Fibroblast of pulmonary artery (primary cell): ENCODE results near the gene UGT2B11.
"Not testable (repeated sequence)": the region's sequence is repeated elsewhere in the genome, so short reads cannot be mapped to it uniquely, and the experiment has no call there.

Experiments used
- DNase-seq: peaks from one replicate; pipeline ENCODE4 v3.0.0-alpha.2; 2010; ENCODE audit warnings: low read depth
- H3K4me3 ChIP-seq: replicated peaks from 2 replicates; pipeline ENCODE4 v1.5.1; 2011; ENCODE audit warnings: low read depth, mild to moderate bottlenecking, control low read depth, low read length, moderate library complexity
- CTCF ChIP-seq: IDR thresholded peaks from 2 replicates; pipeline ENCODE4 v1.5.1; 2011; ENCODE audit warnings: mild to moderate bottlenecking, control low read depth, low read length, inconsistent platforms; ENCODE audit errors: missing control alignments

Gene UGT2B11

GRCh38 chr4:69214716-69215115 lies at the start of gene UGT2B11:
UGT2B11 (minus strand) TSS chr4:69214748; CDS start chr4:69214722, 26 bp downstream.
- TF ChIP-seq CTCF = no peak
- DNase-seq = no peak
- H3K4me3 ChIP-seq = no peak within 1 kb of the TSS

DNA sequence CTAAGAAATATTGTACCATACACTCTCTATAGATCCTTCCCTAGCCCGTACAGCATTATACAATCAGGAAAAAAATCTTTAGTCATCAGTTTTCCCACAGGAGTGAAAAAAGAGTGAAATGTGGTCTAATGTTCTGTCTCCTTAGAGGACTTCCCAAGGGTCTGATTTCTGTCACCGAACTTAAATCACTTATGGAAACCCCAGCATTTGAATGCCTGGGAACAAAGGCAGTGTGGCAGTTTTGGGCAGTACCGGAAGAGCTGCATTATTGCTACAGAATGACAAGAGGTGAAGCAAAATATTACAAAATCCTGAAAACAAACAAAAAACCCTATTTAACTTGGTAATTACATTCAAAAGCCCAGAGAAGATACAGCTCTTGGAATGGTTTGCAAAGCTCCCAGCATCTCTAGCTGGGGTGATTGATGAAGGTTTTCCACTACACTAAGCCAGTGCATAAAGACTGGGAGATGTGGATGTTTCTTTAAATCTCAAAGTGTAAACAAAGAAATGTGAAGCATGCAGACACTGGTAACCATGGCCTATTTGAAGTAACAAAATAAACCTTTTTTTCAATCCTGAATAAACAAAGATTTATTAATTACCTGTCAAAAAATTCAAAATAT lies 38.7 kb upstream of the UGT2B11 start:
- H3K4me3 ChIP-seq, DNase-seq: not testable (repeated sequence)

DNA sequence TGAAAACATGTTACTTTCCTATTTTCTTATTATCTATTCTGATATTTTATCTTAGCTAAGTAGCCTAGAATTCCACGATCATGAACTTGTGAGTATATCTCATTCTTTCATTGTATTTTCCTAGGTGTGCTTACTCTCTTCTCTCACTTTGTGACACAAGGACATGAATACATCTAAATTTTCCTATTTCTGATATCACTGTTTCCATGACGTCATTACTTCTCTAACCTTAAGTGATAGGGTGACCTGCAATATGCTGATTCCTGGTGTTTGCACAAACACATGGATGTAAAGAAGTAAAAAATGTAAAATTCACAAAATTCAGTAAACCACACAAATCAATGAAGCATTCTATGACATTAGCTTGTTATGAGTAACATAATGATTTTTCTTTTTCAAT lies 36.3 kb upstream of the UGT2B11 start:
- not testable (repeated sequence) for H3K4me3 ChIP-seq, DNase-seq

DNA sequence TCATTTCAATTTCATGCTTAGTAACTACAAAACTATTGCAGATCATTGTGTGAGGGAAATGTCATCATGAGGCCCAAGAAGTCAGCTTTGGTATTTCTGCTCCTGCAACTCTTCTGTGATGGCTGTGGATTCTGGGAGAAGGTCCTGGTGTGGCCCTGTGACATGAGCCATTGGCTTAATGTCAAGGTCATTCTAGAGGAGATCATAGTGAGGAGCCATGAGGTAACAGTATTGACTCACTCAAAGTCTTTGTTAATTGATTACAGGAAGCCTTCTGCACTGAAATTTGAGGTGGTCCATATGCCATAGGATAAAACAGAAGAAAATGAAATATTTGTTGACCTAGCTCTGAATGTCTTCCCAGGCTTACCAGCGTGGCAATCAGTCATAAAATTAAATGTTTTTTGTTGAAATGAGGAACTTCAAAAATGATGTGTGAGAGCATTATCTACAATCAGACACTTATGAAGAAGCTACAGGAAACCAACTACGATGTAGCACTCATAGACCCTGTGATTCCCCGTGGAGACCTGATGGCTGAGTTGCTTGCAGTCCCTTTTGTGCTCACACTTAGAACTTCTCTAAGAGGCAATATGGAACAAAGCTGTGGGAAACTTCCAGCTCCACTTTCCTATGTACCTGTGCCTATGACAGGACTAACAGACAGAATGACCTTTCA lies 28.2 kb upstream of the UGT2B11 start:
- not testable (repeated sequence) for DNase-seq, H3K4me3 ChIP-seq

DNA sequence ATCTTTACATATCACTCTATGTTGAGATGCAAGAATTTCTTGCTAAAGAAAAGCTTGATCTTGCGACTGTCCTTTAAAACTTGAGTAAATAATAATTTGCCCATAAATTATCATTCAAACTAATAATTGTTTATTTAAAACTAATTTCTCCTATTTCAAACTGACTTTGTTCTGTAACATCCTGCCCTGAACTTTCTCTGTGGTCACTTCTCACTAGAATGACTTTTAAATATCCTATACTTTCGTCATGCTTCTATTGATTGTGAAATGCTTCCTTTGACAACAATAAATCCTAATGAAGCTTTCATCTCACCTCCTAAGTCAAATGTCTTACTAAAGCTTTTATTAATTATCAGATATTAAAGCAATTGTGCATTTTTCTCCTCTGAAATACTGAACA lies 27.2 kb upstream of the UGT2B11 start:
- not testable (repeated sequence) for DNase-seq, H3K4me3 ChIP-seq

DNA sequence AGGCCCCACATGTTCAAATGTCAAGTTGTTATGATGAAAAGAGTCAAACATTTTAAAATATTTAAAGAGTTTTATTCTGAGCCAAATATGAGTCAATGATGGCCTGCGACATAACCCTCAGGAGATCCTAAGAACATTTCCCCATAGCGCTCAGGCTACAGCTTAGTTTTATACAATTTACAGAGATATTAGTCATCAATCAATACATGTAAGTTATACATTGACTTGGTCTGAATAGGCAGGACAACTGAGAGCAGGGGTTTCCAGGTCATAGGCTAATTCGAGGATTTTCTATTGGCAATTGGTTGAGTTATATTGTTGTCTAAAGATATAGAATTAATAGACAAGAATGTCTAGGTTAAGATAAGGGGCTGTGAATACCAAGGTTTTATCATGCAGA lies 26.2 kb upstream of the UGT2B11 start:
- DNase-seq, H3K4me3 ChIP-seq: not testable (repeated sequence)

GRCh38 chr4:69239557-69240168 lies 25.1 kb upstream of the UGT2B11 start:
- no peak for TF ChIP-seq CTCF
- H3K4me3 ChIP-seq = no peak overlapping the region
- DNase-seq = no peak

DNA sequence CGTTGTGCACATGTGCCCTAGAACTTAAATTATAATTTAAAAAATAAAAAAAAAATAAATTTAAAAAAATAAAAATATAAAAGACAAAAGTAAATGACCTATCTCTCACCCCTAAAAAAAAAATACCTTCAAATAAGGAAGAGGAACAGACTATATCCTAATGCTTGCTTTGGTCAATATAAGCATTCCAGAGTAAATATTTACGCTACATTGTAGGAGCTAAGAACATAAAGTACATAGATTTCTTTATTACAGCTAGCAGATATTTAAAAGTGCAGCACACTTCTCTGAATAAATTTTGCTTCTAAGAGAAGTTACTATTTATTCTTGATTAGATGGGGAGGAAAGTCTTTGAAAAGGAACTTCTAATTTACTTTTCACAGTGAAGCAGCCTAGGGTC lies 24.5 kb upstream of the UGT2B11 start:
- no peak for DNase-seq
- TF ChIP-seq CTCF = no peak
- H3K4me3 ChIP-seq = no peak overlapping the region

DNA sequence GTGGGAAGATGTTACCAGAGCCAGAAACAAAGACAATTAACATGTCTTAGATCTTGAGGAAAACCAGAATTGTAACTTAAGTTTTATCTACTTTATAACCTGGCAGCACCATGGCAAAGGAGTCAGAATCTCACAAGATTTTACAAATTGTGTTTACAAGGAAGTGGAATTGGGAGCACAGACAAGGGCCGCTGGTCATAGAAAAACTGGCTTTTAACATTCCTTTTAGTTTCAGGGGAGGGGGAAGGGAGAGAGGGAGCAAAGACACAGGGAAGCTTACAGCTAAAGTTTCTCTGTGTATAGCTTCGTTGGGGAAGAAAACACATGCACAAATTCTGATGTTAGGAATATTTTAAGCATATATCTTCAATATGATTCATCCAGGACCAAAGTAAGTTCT lies 10.3 kb upstream of the UGT2B11 start:
- H3K4me3 ChIP-seq = no peak overlapping the region
- TF ChIP-seq CTCF = no peak
- no peak for DNase-seq

DNA sequence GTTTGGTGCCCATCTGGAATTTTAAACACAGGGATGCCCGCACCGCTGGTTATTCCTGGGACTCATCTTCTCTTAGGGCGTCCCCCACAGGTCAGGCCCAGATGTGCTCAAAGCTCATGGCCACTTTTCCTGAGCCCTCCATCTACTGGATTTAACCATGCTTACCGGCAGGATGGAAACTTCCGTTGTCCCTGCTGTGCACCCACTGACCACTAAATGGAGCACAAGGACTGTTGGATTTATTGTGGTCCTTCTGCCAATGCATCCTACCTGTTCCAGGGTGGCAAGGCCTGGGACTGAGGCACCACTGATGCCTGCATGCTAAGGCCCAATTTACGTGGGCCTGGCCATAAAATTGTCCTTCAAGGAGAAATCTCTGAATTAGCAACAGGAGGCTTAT lies 8.7 kb upstream of the UGT2B11 start:
- DNase-seq, H3K4me3 ChIP-seq: not testable (repeated sequence)

DNA sequence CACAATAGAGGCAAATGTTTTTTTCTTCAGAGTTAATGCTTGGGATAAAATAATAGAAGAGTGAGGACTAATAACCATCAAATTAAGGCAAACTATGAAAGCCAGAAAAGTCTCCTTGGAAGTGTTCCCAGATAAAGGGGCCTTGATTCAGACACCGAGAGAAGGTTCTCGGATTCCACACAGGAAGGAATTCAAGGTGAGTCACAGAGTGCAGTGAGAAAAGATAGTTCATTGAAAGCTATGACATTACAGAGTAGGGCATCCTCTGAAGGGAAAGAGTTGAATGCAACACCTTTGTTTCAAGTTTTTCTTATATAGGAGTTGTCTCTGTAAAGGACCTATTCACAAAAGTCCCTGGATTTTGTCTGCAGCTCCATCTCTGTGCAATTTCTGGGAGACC lies 3.9 kb upstream of the UGT2B11 start:
- not testable (repeated sequence) for DNase-seq, H3K4me3 ChIP-seq
